ENCODE results near the gene B3GALNT2.

DNA sequence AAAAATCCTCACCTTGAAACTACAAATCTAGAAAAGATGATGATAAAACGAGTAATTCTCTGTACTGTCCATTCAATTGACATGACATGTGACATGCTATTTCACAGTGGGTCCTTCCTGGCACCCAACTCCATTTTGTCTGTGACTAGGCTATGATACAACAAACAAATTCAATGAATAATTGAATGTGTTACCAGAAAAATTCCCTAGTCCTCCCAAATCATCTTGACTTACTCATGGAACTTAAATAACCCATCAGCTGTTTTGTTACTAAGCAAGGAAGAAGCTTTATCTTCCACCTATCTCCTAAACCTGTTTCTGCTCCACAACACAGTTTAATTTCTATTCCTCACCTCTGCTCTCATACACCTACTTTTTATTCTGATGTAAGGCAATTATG lies 30.4 kb downstream of the B3GALNT2 start:
- TF ChIP-seq ZNF274 (IDR thresholded peaks at IDR 0.05; ENCODE audit: low read depth, low read length): no peak
- no peak for TF ChIP-seq SUZ12 (IDR thresholded peaks at IDR 0.05; ENCODE audit: extremely low read depth, insufficient read depth, insufficient read length)
- no peak for TF ChIP-seq YY1 (IDR thresholded peaks at IDR 0.05; ENCODE audit: insufficient read depth, insufficient read length)

All from NT2/D1 (cell line).